ENCODE measurements around the gene NET1.

- no peak for TF ChIP-seq EZH2 (IDR thresholded peaks at IDR 0.05; ENCODE audit: insufficient read depth, poor library complexity, severe bottlenecking)
- TF ChIP-seq EZH2phosphoT487 (IDR thresholded peaks at IDR 0.05; ENCODE audit: insufficient read depth, low read depth): no peak
These were observed 57.1 kb downstream of the NET1 start for GRCh38 chr10:5469353-5470061.

Data from GM23248 (cell line).